PC-3 (cell line): ENCODE results near the gene PDPN. TPM values are rescaled to one million over a fixed set of nuclear protein-coding genes. Genes with fewer than 3 reads are reported as not detected.

ENCODE experiments used
- ATAC-seq: fragments of 200-7000 bp; cut with Tn5 transposase; 2 replicates; pipeline ENCODE4 v1.9.1; 2020; ENCODE audit warnings: mild to moderate bottlenecking, moderate library complexity
- BruUV-seq: library from RNA; stranded (reverse); fragments of 400-500 nt; replicated peaks from 2 replicates; lab custom pipeline; 2021; lab: Mats Ljungman, UMichigan
- CTCF ChIA-PET: fragments of 300-600 bp; sonication (Branson Sonifier 250); formaldehyde crosslinking; loops from one replicate; lab custom pipeline; 2022; ENCODE audit warnings: antibody characterized with exemption; lab: Charles Lee
- POLR2A ChIA-PET: fragments of 300-600 bp; sonication (Branson Sonifier 250); formaldehyde crosslinking; loops from one replicate; lab custom pipeline; 2022; ENCODE audit warnings: antibody characterized with exemption; ENCODE audit not compliant: unreplicated experiment; lab: Charles Lee
- DNase-seq: peaks from one replicate; pipeline ENCODE4 v3.0.0-alpha.2; 2015
- H2AFZ ChIP-seq: fragments of 300-600 bp; sonication (generic); 2 replicates; pipeline ENCODE4 v1.6.0; 2016; ENCODE audit warnings: antibody characterized with exemption, low read length
- H3F3A ChIP-seq: fragments of 300-600 bp; sonication (generic); one replicate; pipeline ENCODE4 v1.6.0; 2017; ENCODE audit warnings: antibody characterized with exemption, low read length, control low read depth, mild to moderate bottlenecking; ENCODE audit not compliant: unreplicated experiment
- H3K27ac ChIP-seq: fragments of 300-600 bp; sonication (generic); 2 replicates; pipeline ENCODE4 v1.5.1; 2016; ENCODE audit warnings: mild to moderate bottlenecking, low read length
- H3K27me3 ChIP-seq: fragments of 300-600 bp; sonication (generic); 2 replicates; pipeline ENCODE4 v1.6.1; 2016; ENCODE audit warnings: low read length, mixed read lengths
- H3K36me3 ChIP-seq: fragments of 300-600 bp; sonication (generic); 2 replicates; pipeline ENCODE4 v1.6.1; 2016; ENCODE audit warnings: low read depth, mixed run types, low read length, mixed read lengths
- H3K4me1 ChIP-seq: fragments of 300-600 bp; sonication (generic); 2 replicates; pipeline ENCODE4 v1.5.1; 2016; ENCODE audit warnings: low read length; ENCODE audit not compliant: insufficient read depth
- H3K4me2 ChIP-seq: fragments of 300-600 bp; sonication (generic); 2 replicates; pipeline ENCODE4 v1.6.0; 2016; ENCODE audit warnings: low read length
- H3K4me3 ChIP-seq: fragments of 300-600 bp; sonication (generic); 2 replicates; pipeline ENCODE4 v1.5.1; 2016; ENCODE audit warnings: mild to moderate bottlenecking, low read length, mixed read lengths
- H3K79me2 ChIP-seq: fragments of 300-600 bp; sonication (generic); 2 replicates; pipeline ENCODE4 v1.6.1; 2017; ENCODE audit warnings: low read length, mixed read lengths
- H3K9ac ChIP-seq: fragments of 300-600 bp; sonication (generic); 2 replicates; pipeline ENCODE4 v1.6.0; 2016; ENCODE audit warnings: mild to moderate bottlenecking, low read length
- H3K9me2 ChIP-seq: fragments of 300-600 bp; sonication (generic); replicated peaks from 2 replicates; pipeline ENCODE4 v1.6.1; 2016; ENCODE audit warnings: mixed run types, low read length, mixed read lengths
- H3K9me3 ChIP-seq: fragments of 300-600 bp; sonication (generic); 2 replicates; pipeline ENCODE4 v1.6.1; 2016; ENCODE audit warnings: low read length, mixed read lengths
- H4K20me1 ChIP-seq: fragments of 300-600 bp; sonication (generic); 2 replicates; pipeline ENCODE4 v1.6.1; 2016; ENCODE audit warnings: low read length, mixed read lengths
- EZH2 ChIP-seq: fragments of 300-600 bp; sonication (generic); IDR thresholded peaks from one replicate; pipeline ENCODE4 v1.6.1; 2017; ENCODE audit warnings: antibody characterized with exemption, mild to moderate bottlenecking, low read length; ENCODE audit not compliant: unreplicated experiment
- EZH2phosphoT487 ChIP-seq: fragments of 300-600 bp; sonication (generic); IDR thresholded peaks from 2 replicates; pipeline ENCODE4 v1.6.1; 2018; ENCODE audit warnings: mild to moderate bottlenecking, antibody characterized with exemption, low read length, borderline replicate concordance
- intact Hi-C: fragments of 100-400 bp; cut with micrococcal nuclease; formaldehyde crosslinking; loops from 2 replicates; pipeline ENCODE4 v1.9.0; 2023
- total RNA-seq: library from RNA; depleted of rRNA; stranded (reverse); fragments of >200 nt; gene quantifications from 2 replicates; pipeline ENCODE4 v1.2.3, GENCODE V29; 2014
- TF ChIP-seq, protein P1 (sequence below): fragments of 300-600 bp; sonication (generic); conservative IDR thresholded peaks from 2 replicates; pipeline ENCODE4 v1.5.1; 2017; ENCODE audit warnings: antibody characterized with exemption, low read depth, mild to moderate bottlenecking, low read length

PDPN gene
- total RNA-seq, 1 experiment from 2014 or later: 0.47 TPM

DNA sequence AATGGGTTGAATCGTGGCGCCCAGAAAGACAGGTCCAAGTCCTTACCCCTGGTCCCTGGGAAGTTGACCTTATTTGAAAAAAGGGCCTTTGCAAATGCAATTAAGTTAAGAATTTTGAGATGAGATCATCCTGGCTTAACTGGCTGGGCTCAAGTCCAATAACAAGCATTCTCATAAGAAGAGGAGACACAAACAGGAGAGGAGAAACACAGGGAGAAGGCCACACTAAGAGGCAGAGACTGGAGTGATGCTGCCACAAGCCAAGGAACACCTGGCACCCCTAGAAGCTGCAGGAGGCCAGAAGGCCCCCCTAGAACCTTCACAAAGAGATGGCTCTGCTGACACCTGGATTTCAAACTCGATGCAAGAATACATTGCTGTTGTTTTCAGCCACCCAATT is 44.6 kb downstream of the PDPN start:
- CTCF ChIA-PET: no interaction called here

DNA sequence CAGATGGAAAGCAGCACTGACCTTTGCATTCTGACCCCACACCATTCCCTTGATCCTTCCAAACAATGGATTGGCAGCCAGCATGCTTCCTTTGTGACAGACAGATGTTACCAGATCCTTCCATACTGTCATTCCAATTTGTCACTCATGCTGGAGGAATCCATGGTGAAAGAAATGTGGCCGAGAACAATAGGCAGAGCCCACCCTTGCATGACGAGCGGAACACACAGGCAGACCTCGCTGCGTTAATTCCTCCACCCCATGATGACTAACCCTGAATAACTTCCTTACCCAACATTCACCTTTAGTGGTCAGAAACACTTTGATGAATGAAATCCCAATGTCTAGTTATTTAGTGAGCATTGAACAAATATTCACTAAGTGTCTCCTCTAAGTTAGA is 45.1 kb downstream of the PDPN start:
- Histone ChIP-seq H3K79me2 (no peaks in the 10 kb centered on the region), H3K9ac (peak overlapping the region; percentile 60), H3K27ac (peak overlapping the region; percentile 92), H4K20me1 (no peaks in the 10 kb centered on the region), H3K4me1 (peaks cover 19% of the 10 kb centered on the region), H2AFZ (no peak overlapping the region), H3F3A (no peaks in the 10 kb centered on the region), H3K9me3 (no peaks in the 10 kb centered on the region), H3K4me2 (peak overlapping the region; percentile 40), H3K9me2 (no peaks in the 10 kb centered on the region), H3K4me3 (no peak overlapping the region), H3K36me3 (no peaks in the 10 kb centered on the region), H3K27me3 (no peaks in the 10 kb centered on the region)
- ChIA-PET CTCF (no interaction called here), POLR2A (no interaction called here)
- TF ChIP-seq EZH2phosphoT487 (no peak), EZH2 (no peak)
- TF ChIP-seq, protein P1, sequence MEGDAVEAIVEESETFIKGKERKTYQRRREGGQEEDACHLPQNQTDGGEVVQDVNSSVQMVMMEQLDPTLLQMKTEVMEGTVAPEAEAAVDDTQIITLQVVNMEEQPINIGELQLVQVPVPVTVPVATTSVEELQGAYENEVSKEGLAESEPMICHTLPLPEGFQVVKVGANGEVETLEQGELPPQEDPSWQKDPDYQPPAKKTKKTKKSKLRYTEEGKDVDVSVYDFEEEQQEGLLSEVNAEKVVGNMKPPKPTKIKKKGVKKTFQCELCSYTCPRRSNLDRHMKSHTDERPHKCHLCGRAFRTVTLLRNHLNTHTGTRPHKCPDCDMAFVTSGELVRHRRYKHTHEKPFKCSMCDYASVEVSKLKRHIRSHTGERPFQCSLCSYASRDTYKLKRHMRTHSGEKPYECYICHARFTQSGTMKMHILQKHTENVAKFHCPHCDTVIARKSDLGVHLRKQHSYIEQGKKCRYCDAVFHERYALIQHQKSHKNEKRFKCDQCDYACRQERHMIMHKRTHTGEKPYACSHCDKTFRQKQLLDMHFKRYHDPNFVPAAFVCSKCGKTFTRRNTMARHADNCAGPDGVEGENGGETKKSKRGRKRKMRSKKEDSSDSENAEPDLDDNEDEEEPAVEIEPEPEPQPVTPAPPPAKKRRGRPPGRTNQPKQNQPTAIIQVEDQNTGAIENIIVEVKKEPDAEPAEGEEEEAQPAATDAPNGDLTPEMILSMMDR: no peak
- ATAC-seq: peak; percentile 90
- peak; percentile 92 for DNase-seq
- no TSS peak for BruUV-seq
- intact Hi-C loops: no loop called here

More for the DNA sequence above, 44.6 kb downstream of the PDPN start:
- no peaks in the 10 kb centered on the region for H3K36me3 ChIP-seq
- no peaks in the 10 kb centered on the region for H3K9me2 ChIP-seq
- H2AFZ ChIP-seq: no peak overlapping the region
- peak overlapping the region; percentile 38 for H3K4me2 ChIP-seq
- H3K27ac ChIP-seq: peak overlapping the region; percentile 92
- no peaks in the 10 kb centered on the region for H3K27me3 ChIP-seq
- no TSS peak for BruUV-seq
- peaks cover 19% of the 10 kb centered on the region for H3K4me1 ChIP-seq
- DNase-seq (peak; percentile 67), ATAC-seq (peak; percentile 59)
- POLR2A ChIA-PET: no interaction called here
- H3K4me3 ChIP-seq: no peak overlapping the region
- H3K9ac ChIP-seq: peak overlapping the region; percentile 60
- H4K20me1 ChIP-seq: no peaks in the 10 kb centered on the region
- H3F3A ChIP-seq: no peaks in the 10 kb centered on the region
- TF ChIP-seq EZH2: no peak
- TF ChIP-seq, protein P1: no peak
- TF ChIP-seq EZH2phosphoT487: no peak
- H3K9me3 ChIP-seq: no peaks in the 10 kb centered on the region
- intact Hi-C loops: no loop called here
- no peaks in the 10 kb centered on the region for H3K79me2 ChIP-seq

DNA sequence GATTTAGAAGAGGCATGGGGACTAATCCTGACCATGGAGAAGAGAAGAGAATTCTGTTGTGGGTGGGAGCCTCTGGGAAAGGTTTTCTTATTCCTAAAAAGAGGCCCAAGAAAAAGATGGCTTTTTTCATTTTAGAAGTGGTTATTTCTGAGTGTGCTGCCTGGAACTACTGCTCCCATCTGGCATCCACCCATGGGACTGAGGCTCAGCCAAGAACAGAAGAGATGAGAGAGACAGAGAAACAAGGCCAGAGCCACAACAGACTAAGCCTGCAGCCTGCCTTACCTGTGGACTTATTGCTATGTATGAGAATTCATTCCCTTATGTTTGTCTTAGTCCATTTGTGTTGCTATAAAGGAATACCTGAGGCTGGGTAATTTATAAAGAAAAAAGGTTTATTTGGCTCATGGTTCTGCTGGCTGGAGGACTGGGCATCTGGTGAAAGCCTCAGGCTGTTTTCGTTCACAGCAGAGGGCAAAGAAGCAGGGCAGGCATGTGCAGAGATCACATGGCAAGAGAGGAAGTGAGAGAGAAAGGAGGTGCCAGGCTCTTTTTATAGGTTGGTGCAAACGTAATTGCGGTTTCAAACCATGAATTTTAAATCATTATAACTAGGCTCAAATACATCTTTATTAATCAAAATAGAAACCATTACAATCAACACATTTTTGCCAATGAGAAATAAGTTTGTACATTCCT is 58.8 kb downstream of the PDPN start:
- intact Hi-C loops: no loop called here
- Histone ChIP-seq H3K4me2 (no peak overlapping the region), H3K9me2 (no peaks in the 10 kb centered on the region), H3K79me2 (no peaks in the 10 kb centered on the region), H2AFZ (no peak overlapping the region), H3F3A (no peaks in the 10 kb centered on the region), H3K27me3 (no peaks in the 10 kb centered on the region), H3K9ac (no peak overlapping the region), H3K9me3 (no peaks in the 10 kb centered on the region), H3K27ac (no peak overlapping the region), H3K4me1 (no peaks in the 10 kb centered on the region), H4K20me1 (no peaks in the 10 kb centered on the region), H3K36me3 (no peaks in the 10 kb centered on the region), H3K4me3 (no peak overlapping the region)
- TF ChIP-seq EZH2phosphoT487: no peak
- TF ChIP-seq EZH2: no peak
- ChIA-PET CTCF (no interaction called here), POLR2A (no interaction called here)
- ATAC-seq (no peak), DNase-seq (no peak)
- no TSS peak for BruUV-seq
